DND-41 (cell line): ENCODE measurements around the gene CYFIP1.

Experiments
- EZH2 ChIP-seq: IDR thresholded peaks from 3 replicates; pipeline ENCODE4 v1.6.1; 2012; ENCODE audit warnings: borderline replicate concordance, low read depth, mild to moderate bottlenecking, moderate library complexity, low read length, inconsistent platforms; ENCODE audit not compliant: severe bottlenecking
- TF ChIP-seq, protein P1 (sequence below): IDR thresholded peaks from 2 replicates; pipeline ENCODE4 v1.5.1; 2012; ENCODE audit warnings: borderline replicate concordance, low read length, moderate library complexity, mild to moderate bottlenecking; ENCODE audit not compliant: poor library complexity, severe bottlenecking; ENCODE audit errors: extremely low read depth

- TF ChIP-seq, protein P1, sequence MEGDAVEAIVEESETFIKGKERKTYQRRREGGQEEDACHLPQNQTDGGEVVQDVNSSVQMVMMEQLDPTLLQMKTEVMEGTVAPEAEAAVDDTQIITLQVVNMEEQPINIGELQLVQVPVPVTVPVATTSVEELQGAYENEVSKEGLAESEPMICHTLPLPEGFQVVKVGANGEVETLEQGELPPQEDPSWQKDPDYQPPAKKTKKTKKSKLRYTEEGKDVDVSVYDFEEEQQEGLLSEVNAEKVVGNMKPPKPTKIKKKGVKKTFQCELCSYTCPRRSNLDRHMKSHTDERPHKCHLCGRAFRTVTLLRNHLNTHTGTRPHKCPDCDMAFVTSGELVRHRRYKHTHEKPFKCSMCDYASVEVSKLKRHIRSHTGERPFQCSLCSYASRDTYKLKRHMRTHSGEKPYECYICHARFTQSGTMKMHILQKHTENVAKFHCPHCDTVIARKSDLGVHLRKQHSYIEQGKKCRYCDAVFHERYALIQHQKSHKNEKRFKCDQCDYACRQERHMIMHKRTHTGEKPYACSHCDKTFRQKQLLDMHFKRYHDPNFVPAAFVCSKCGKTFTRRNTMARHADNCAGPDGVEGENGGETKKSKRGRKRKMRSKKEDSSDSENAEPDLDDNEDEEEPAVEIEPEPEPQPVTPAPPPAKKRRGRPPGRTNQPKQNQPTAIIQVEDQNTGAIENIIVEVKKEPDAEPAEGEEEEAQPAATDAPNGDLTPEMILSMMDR = no peak
- TF ChIP-seq EZH2 = no peak
Observed at GRCh38 chr15:22888120-22888859, 91.9 kb downstream of the CYFIP1 start.
